Measurements from ENCODE around the gene QSOX2.

DNA sequence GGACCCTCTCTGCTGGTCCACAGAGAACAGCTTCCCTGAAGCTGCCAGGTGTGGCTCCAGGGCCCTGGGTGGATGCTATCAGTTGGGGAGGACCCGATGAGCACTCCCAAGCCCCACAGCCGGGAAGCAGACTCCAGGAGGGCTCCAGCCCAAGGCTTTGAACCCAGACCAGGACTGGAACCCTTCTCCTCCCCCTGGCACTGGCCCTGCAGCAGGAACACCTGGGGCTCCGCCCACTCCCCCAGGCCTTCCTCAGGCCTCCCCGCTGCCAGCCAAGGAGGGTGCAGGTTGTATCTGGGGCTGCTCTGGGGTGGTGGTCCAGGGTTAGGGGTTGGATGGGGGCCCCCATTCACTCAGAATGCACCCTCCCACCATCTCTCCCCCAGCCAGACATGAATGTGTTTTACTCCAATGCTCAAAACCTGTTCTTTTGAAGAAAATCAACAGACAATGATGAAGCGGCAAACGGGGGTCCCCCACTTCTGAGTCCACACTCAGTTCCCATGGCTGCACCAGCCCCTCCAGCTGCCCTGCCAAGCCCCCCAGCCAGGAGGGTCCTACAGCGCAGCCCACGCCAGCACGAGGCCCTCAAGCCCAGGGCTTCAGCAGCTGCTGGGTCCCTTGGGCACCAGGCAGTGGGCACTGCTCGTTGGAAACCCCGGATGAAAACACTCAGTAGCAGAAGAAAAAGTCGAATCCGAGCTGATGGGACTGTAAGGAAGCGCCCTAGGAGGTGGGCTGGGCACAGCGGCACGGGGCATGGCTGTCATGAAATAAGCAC, 35.1 kb upstream of the QSOX2 start:
- TF ChIP-seq, protein P1, sequence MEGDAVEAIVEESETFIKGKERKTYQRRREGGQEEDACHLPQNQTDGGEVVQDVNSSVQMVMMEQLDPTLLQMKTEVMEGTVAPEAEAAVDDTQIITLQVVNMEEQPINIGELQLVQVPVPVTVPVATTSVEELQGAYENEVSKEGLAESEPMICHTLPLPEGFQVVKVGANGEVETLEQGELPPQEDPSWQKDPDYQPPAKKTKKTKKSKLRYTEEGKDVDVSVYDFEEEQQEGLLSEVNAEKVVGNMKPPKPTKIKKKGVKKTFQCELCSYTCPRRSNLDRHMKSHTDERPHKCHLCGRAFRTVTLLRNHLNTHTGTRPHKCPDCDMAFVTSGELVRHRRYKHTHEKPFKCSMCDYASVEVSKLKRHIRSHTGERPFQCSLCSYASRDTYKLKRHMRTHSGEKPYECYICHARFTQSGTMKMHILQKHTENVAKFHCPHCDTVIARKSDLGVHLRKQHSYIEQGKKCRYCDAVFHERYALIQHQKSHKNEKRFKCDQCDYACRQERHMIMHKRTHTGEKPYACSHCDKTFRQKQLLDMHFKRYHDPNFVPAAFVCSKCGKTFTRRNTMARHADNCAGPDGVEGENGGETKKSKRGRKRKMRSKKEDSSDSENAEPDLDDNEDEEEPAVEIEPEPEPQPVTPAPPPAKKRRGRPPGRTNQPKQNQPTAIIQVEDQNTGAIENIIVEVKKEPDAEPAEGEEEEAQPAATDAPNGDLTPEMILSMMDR (IDR thresholded peaks at IDR 0.05) = no peak
- TF ChIP-seq POLR2A (IDR thresholded peaks at IDR 0.05) = no peak

Measured in Peyer's patch (tissue), 4 donors.